GM18505 (cell line): Measurements from ENCODE around the gene CELF2.
A peak's percentile ranks its signal among the peaks of the same experiment; 100 is the strongest.

ENCODE experiments used
- ATAC-seq: cut with Tn5 transposase; IDR thresholded peaks from one replicate; pipeline ENCODE4 v1.9.1; 2021; ENCODE audit not compliant: unreplicated experiment
- POLR2A ChIP-seq: IDR thresholded peaks from 4 replicates; pipeline ENCODE4 v1.6.1; 2011; ENCODE audit warnings: borderline replicate concordance; ENCODE audit not compliant: insufficient read depth, insufficient read length; ENCODE audit errors: extremely low read depth

CELF2 gene

DNA sequence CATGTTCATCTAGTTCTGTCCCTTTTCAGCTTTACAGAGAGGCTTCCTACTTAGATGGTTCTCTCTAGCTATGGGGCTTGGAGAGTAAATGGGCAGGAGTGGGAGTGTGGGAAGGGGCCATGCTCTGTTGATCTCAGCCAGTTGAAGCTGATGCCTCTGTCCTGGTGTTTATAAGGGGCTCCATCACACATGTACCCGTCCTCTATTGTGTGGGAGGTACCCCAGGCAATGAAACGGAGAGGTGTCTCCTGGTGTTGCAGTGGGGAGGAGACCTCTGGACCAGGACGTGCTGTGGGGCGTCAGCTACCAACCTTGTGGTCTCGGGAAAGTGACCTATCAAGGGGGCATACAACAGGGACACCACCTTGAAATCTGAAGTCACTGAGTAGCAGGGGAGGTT, 173.5 kb downstream of the CELF2 start:
- no peak for TF ChIP-seq POLR2A

DNA sequence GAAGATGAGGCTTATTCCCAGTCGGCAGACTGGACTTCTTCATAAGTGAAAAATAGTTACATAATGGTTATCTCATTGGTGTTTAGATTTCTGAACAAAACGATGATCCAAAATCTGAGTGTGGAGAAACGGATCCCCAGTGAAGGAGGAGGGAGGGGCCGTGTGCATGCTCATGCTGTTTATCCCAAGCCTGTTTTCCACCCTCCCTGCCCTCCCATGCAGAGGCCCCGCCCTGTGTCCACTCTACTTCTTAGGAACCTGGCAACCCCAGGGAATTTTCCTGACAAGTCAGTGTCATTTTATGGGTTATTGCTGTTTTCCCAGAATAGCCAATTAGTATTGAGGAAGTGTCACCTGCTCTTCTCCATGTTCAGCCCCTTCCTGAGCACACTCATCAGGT, 174.0 kb downstream of the CELF2 start:
- TF ChIP-seq POLR2A: no peak
- ATAC-seq: no peak

More for the DNA sequence above, 173.5 kb downstream of the CELF2 start:
- ATAC-seq: no peak

DNA sequence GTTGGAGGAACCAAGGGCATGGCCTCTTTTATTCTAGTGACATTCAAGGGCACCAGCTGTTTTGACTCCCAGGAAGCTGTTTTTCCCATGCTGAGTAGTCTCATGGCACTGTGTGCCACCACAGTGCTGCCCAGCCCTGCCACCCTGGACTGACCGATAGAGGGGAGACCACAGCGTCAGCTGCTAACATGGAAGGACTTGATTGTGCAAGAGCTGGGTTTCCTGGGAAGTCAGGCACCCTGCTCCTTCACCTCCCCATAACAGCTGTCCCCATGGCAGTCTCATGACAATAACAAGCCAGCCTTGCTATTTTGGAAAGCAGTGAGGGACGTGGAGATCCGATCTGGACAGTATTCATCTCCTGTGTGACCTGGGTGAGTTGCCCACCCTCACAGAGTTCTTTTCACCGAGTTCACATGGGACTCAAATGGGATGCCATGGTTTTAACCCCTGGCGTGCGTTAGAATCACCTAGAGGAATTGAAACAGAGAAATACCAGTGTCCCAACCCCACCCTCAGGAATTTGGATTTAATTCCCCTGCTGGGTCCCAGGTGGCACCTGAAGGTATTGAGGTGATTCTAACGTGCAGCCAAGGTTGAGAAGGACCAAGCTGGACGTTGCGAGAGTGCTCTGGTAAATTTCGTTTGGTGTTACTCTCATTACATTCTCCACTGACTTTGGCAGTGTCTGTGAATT, 174.8 kb downstream of the CELF2 start:
- TF ChIP-seq POLR2A: peak; percentile 7
- no peak for ATAC-seq

GRCh38 chr10:11193001-11193551, 175.4 kb downstream of the CELF2 start:
- peak; percentile 5 for TF ChIP-seq POLR2A
- ATAC-seq: no peak

DNA sequence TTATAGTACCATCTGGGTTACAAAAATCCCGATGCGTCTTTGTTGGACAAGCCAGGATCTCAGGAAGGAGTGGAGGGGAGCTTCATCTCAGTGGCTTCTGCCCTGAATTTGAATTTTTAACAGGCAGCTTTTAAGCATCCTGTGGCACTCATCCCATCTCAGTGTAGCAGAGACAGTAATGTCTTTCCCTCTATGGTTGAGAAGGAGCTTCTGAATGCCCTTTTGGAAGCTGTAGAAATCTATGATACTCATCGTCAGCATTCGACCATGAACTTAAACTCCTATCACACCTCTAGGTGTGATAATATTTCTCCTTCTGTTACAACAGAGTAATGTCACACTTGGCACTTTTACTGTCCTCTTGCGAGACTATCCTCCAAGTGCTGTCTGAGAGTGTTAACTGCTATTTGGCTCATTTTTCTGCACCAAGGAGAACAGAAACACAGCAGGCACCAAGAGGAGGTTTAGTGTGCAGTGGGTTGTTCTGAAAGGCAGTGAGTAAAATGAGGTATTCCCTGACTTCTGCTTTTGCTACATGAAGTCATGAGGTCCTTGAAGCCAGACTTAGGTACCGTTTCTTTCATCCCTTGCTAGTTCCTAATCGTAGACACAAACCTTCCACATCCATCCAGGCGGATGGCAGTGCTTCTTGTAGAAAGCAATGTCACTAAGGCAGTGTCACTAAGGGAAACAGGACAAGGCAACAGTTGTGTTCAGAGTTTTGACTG, 177.4 kb downstream of the CELF2 start:
- TF ChIP-seq POLR2A: no peak
- peak; percentile 42 for ATAC-seq

GRCh38 chr10:11195623-11196022, 178.0 kb downstream of the CELF2 start:
- no peak for ATAC-seq
- no peak for TF ChIP-seq POLR2A

DNA sequence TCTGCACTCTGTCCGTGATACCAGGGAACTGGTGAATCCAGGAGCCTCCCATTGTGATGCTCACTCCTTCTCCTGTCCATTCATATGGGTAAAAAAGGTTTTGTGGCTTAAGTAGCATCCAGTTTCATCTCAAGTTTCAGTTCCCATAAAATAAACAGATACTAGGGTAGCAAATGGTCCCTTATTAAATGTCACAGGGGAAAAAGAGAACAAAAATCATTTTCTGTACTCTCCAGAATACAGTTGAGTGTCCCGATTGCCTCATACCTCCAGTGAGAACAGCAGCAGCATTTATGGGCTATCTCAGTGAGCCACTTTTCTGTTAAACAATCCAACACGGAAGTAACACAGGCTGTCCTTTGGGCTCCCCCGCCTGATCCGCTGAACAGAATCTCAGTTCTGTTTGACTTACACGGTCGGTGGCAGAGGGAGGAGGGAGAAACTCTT, 179.6 kb downstream of the CELF2 start:
- peak; percentile 12 for TF ChIP-seq POLR2A
- peak; percentile 58 for ATAC-seq

- no peak for ATAC-seq
- no peak for TF ChIP-seq POLR2A
Observed at GRCh38 chr10:11197878-11198277, 180.2 kb downstream of the CELF2 start.

GRCh38 chr10:11201911-11202310, 184.2 kb downstream of the CELF2 start:
- TF ChIP-seq POLR2A: no peak
- ATAC-seq: no peak

GRCh38 chr10:11204351-11204942, 186.8 kb downstream of the CELF2 start:
- no peak for ATAC-seq
- no peak for TF ChIP-seq POLR2A

DNA sequence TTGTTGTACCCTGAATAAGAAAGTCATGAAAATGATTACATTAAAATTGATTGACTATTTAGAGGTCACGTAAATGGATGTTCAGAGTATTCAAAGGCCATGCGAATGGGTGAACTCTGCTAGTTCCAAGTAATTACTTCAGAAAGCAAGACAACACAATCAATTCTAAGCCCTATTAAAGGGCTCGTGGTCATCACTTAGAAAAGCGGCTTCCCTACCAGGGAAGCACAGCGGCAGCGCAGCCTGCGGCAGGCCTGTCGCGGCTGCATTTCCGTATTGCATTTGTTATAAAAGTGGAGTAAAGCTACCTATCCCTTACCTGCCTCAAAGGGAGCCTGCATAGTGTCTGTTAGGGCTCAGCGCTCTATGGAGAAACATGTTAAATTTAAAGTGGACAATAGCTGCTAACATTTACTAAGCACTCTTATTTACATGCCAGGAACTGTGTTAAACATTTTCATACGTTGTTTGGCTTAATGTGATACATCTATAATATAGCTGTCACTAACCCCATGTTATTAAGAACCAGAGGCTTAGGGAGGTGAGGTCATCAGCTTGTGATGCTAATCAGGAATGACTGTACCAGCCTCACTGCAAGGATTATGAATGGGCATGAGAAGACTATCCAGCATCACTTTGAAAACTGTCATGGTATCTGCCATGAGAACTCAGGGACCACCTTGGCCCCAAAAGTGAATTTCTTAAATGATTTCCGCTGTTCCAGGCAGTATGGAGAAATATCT, 187.5 kb downstream of the CELF2 start:
- no peak for TF ChIP-seq POLR2A
- ATAC-seq: no peak

DNA sequence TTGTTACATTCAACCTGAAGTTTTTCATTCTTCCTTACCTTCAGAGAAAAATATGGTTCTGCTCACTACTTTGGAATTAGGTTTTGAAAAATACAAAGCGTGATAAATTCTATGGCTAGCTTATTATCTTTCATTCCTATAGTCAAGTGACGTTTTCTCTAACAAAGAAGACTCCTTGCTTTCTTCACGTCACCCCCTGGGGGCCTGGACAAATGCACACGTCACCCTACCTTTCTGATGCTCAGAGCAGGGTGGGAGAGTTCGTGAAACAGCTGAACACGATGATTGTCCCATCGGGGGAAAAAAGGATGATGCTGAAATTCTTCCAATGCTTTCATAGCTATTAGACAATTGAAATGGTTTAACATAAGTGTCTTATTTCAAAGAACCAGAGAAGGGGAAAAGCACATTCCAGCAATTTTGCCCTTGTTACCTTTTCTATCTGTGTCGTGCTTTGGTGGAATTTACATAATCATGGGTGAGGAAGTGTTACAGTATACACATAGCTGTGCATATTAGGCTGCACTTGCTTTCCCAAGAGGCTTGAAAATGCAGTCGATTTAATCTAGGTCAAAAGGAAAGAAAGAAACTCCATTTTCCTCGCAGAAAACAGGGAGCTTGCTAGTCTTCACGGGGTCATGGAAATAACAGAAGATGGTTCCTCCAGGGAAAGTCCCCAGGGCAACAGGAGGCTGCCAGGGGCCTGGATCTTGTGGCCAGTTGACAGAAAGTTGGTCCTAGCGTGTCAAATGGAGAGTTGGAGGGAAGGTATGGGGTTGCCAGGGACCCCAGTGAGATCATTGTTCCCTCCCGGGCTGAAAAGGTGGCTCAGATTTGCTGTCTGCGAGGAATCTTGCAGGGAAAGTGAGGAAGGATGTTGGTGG, 189.2 kb downstream of the CELF2 start:
- ATAC-seq: no peak
- no peak for TF ChIP-seq POLR2A

- ATAC-seq: no peak
- no peak for TF ChIP-seq POLR2A
Observed at GRCh38 chr10:11207560-11207844, 189.8 kb downstream of the CELF2 start.

DNA sequence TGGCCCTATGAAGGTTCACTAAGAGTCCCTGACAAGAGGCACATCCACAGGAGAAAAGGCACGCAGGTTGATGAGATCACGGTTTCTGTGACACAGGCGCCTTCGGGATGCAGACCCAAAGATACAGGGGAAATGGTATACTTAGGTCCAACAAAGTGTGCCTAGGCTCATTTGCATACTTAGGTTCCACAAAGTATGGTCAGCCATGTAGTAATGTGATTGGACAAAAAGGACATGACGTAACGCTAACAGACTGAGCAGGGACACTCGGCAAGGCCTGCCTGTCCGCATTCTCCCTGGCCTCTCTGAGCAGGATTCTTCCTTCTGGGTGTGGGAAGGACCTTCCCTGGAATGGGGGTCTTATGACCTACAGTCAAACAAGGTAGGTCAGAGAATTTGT, 190.6 kb downstream of the CELF2 start:
- ATAC-seq: no peak
- TF ChIP-seq POLR2A: no peak
